Measurements from ENCODE around the gene B4GALNT4. TPM values are rescaled to one million over a fixed set of nuclear protein-coding genes. Genes with fewer than 3 reads are reported as not detected.

B4GALNT4 gene
- total and polyA plus RNA-seq, 4 donors = 0.15 to 0.42 (median 0.42) TPM; not detected in 1

DNA sequence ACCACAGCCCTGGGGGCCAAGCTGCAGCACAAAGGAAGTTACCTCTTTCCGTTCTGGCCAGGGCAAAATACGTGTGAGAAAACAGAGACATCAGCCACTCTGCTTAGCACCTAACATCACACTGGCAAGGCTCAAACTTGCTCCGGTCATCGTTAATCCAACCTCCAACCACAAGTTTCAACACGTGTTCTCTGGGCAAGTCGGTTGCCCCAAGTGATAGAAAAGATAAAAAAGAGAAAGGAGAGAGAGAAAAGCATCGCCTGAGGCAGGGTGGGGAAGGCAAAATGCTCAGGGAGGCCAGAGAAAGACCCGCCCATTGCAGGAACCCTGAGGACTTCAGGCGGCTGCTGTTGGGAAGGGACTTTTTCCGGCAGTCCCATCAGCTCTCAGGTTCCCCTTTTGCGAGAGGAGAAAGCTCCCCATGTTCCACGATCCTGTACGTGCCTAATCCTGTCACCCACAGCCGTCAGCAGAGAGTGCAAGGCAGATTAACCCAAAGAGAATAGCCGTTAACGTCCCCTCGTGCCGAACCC lies 18.5 kb upstream of the B4GALNT4 start:
- Histone ChIP-seq H3K9ac (ENCODE audit: low read depth in 1 of 2, low read length in 2 of 2) (no peak overlapping the region), H3K4me1 (ENCODE audit: control insufficient read depth in 4 of 4, insufficient read depth in 4 of 4, low read length in 3 of 4) (peaks cover 5 to 19% (median 11%) of the 10 kb centered on the region in 4 donors), H3K4me3 (ENCODE audit: low read depth in 1 of 3, low read length in 3 of 3) (no peak overlapping the region), H3K27ac (ENCODE audit: low read depth in 1 of 2, low read length in 2 of 2) (no peak overlapping the region), H3K27me3 (ENCODE audit: control insufficient read depth in 4 of 4, insufficient read depth in 4 of 4, low read length in 3 of 4) (no peaks in the 10 kb centered on the region), H3K9me3 (ENCODE audit: control insufficient read depth in 4 of 4, low read length in 3 of 4) (no peaks in the 10 kb centered on the region), H3K36me3 (ENCODE audit: control insufficient read depth in 4 of 4, insufficient read depth in 3 of 4, low read depth in 1 of 4, low read length in 3 of 4) (no peaks in the 10 kb centered on the region)
- TF ChIP-seq ATF3 (IDR thresholded peaks at IDR 0.05) (no peak), REST (IDR thresholded peaks at IDR 0.05) (no peak), YY1 (IDR thresholded peaks at IDR 0.05) (no peak), FOXA2 (IDR thresholded peaks at IDR 0.05) (no peak), NR2F2 (IDR thresholded peaks at IDR 0.05) (no peak), FOXA1 (IDR thresholded peaks at IDR 0.05) (no peak), JUND (IDR thresholded peaks at IDR 0.05) (no peak), SP1 (IDR thresholded peaks at IDR 0.05) (no peak), MAX (IDR thresholded peaks at IDR 0.05) (no peak), HNF4G (IDR thresholded peaks at IDR 0.05) (no peak), HNF4A (conservative IDR thresholded peaks at IDR 0.05) (no peak), RAD21 (IDR thresholded peaks at IDR 0.05) (no peak), EGR1 (IDR thresholded peaks at IDR 0.05; ENCODE audit: low read depth in 2 of 2) (no peak)
- DNase-seq (ENCODE audit: low spot score) = no peak
- 84% methylated on average over 18 of the region's 18 CpGs for WGBS

- no peaks in the 10 kb centered on the region for H3K36me3 ChIP-seq (ENCODE audit: control insufficient read depth in 4 of 4, insufficient read depth in 3 of 4, low read depth in 1 of 4, low read length in 3 of 4)
- no peak overlapping the region for H3K27ac ChIP-seq (ENCODE audit: low read depth in 1 of 2, low read length in 2 of 2)
- 98% methylated on average over 14 of the region's 14 CpGs for WGBS
- H3K27me3 ChIP-seq (ENCODE audit: control insufficient read depth in 4 of 4, insufficient read depth in 4 of 4, low read length in 3 of 4) = no peaks in the 10 kb centered on the region
- no peak overlapping the region for H3K9ac ChIP-seq (ENCODE audit: low read depth in 1 of 2, low read length in 2 of 2)
- TF ChIP-seq RAD21 (IDR thresholded peaks at IDR 0.05) = no peak
- no peak overlapping the region for H3K4me3 ChIP-seq (ENCODE audit: low read depth in 1 of 3, low read length in 3 of 3)
- H3K9me3 ChIP-seq (ENCODE audit: control insufficient read depth in 4 of 4, low read length in 3 of 4) = no peaks in the 10 kb centered on the region
- peaks cover 5 to 19% (median 11%) of the 10 kb centered on the region in 4 donors for H3K4me1 ChIP-seq (ENCODE audit: control insufficient read depth in 4 of 4, insufficient read depth in 4 of 4, low read length in 3 of 4)
- DNase-seq (ENCODE audit: low spot score) = no peak
Measured at GRCh38 chr11:351411-351810, 17.9 kb upstream of the B4GALNT4 start.

GRCh38 chr11:352456-353031 lies 16.8 kb upstream of the B4GALNT4 start:
- Histone ChIP-seq H3K27ac (ENCODE audit: low read depth in 1 of 2, low read length in 2 of 2) (peak overlapping the region; percentile 92 to 100), H3K36me3 (ENCODE audit: control insufficient read depth in 4 of 4, insufficient read depth in 3 of 4, low read depth in 1 of 4, low read length in 3 of 4) (no peaks in the 10 kb centered on the region), H3K9ac (ENCODE audit: low read depth in 1 of 2, low read length in 2 of 2) (peak overlapping the region in 1 of 2 donors; percentile 90), H3K27me3 (ENCODE audit: control insufficient read depth in 4 of 4, insufficient read depth in 4 of 4, low read length in 3 of 4) (no peaks in the 10 kb centered on the region), H3K9me3 (ENCODE audit: control insufficient read depth in 4 of 4, low read length in 3 of 4) (no peaks in the 10 kb centered on the region), H3K4me3 (ENCODE audit: low read depth in 1 of 3, low read length in 3 of 3) (no peak overlapping the region), H3K4me1 (ENCODE audit: control insufficient read depth in 4 of 4, insufficient read depth in 4 of 4, low read length in 3 of 4) (peaks cover 5 to 19% (median 11%) of the 10 kb centered on the region in 4 donors)
- WGBS = 93% methylated on average over 12 of the region's 12 CpGs
- no peak for DNase-seq (ENCODE audit: low spot score)
- TF ChIP-seq MAX (IDR thresholded peaks at IDR 0.05) (no peak), TAF1 (conservative IDR thresholded peaks at IDR 0.05) (no peak), NR2F2 (IDR thresholded peaks at IDR 0.05) (no peak), RXRA (IDR thresholded peaks at IDR 0.05) (no peak), FOXA1 (IDR thresholded peaks at IDR 0.05) (no peak), REST (IDR thresholded peaks at IDR 0.05) (no peak), GABPA (IDR thresholded peaks at IDR 0.05 in 1 of 2, conservative IDR thresholded peaks at IDR 0.05 in 1 of 2) (no peak), CTCF (IDR thresholded peaks at IDR 0.05; ENCODE audit: low read depth, low read length, missing input control) (no peak), YY1 (IDR thresholded peaks at IDR 0.05) (no peak), HNF4G (IDR thresholded peaks at IDR 0.05) (no peak), RAD21 (IDR thresholded peaks at IDR 0.05) (no peak), FOXA2 (IDR thresholded peaks at IDR 0.05) (no peak), EGR1 (IDR thresholded peaks at IDR 0.05; ENCODE audit: low read depth in 2 of 2) (no peak)
